ENCODE measurements around the gene KYAT1. TPM values are rescaled to one million over a fixed set of nuclear protein-coding genes. Genes with fewer than 3 reads are reported as not detected.

The KYAT1 gene
- total RNA-seq (2022) (6.9 and 7.8 TPM in 2 replicates), Bru-seq, nascent RNA (percentile 52 among the genes with signal in this experiment), BruChase-seq, experiment 1, labeled RNA remaining after a 2-hour chase (percentile 57 among the genes with signal in this experiment), BruChase-seq, experiment 2, labeled RNA remaining after a 6-hour chase (percentile 58 among the genes with signal in this experiment)
- long read RNA-seq, partial matches to known transcripts: 4 of 18 reads
- long read RNA-seq, other reads (novel, unspliced or antisense): 11 of 18 reads

- Mint-ChIP-seq H3K27ac (ENCODE audit: unreplicated experiment) (peak within 1 kb of the TSS; percentile 96), H3K36me3 (ENCODE audit: insufficient read depth, unreplicated experiment) (peaks cover 28% of the 10 kb centered on the region), H3K9me3 (ENCODE audit: unreplicated experiment) (no peaks in the 10 kb centered on the region), H3K27me3 (ENCODE audit: insufficient read depth, unreplicated experiment) (no peaks in the 10 kb centered on the region), H3K4me3 (ENCODE audit: unreplicated experiment) (peak within 1 kb of the TSS; percentile 97), H3K4me1 (ENCODE audit: low read depth, unreplicated experiment) (peaks cover 6% of the 10 kb centered on the region)
- Histone ChIP-seq H3K9me3 (no peaks in the 10 kb centered on the region), H3K4me3 (ENCODE audit: low read depth, low read length) (peak within 1 kb of the TSS; percentile 69), H3K4me1 (peaks cover 16% of the 10 kb centered on the region), H3K27me3 (replicated peaks; ENCODE audit: control insufficient read depth, insufficient read depth, low read length) (no peaks in the 10 kb centered on the region), H3K36me3 (ENCODE audit: control insufficient read depth, insufficient read depth, low read length) (peaks cover 2% of the 10 kb centered on the region; the same call in 1 of the 2 replicates)
- BruUV-seq (replicated peaks): no TSS peak
- intact Hi-C loops (cut with micrococcal nuclease; ENCODE audit: unreplicated experiment): loop anchor here (1.0 to 5.0 kb wide), 3 partner anchors 19 to 65 kb away; partner anchors contain the start of gene ENDOG
- peak; percentile 95 to 97 for DNase-seq
- CTCF ChIA-PET: interaction anchor here (1.0 to 1.7 kb wide), 2 partner anchors 48 to 64 kb away, joined by 3 to 6 read pairs (median 3); partner anchors contain the start of gene ENDOG
- TF ChIP-seq CTCF (IDR thresholded peaks at IDR 0.05; ENCODE audit: insufficient read depth in 1 of 2, low read depth in 1 of 2, low read length in 1 of 2, severe bottlenecking in 1 of 2, unreplicated experiment in 1 of 2): peak in 1 of 2 experiments; percentile 1
- POLR2A ChIA-PET: no interaction called here
Measured at GRCh38 chr9:128881884-128882676, at the start of gene KYAT1, which contains the start of gene LRRC8A. Gene KYAT1 (minus strand): TSS chr9:128881950. CDS start chr9:128845405, 36,545 bp downstream. Gene LRRC8A (plus strand): TSS chr9:128882133. CDS start chr9:128907165, 25,032 bp downstream.

GRCh38 chr9:128929560-128929959 is 47.8 kb upstream of the KYAT1 start:
- intact Hi-C loops (cut with micrococcal nuclease; ENCODE audit: unreplicated experiment): loop anchor here (2.0 kb wide), 1 partner anchor 49 kb away; the partner anchor contains the start of gene KYAT1
- no peaks in the 10 kb centered on the region for H3K27me3 ChIP-seq (replicated peaks; ENCODE audit: control insufficient read depth, insufficient read depth, low read length)
- DNase-seq: no peak
- no peak for TF ChIP-seq CTCF (IDR thresholded peaks at IDR 0.05; ENCODE audit: insufficient read depth in 1 of 2, low read depth in 1 of 2, low read length in 1 of 2, severe bottlenecking in 1 of 2, unreplicated experiment in 1 of 2)
- no peaks in the 10 kb centered on the region for H3K9me3 ChIP-seq
- H3K36me3 ChIP-seq (ENCODE audit: control insufficient read depth, insufficient read depth, low read length): no peaks in the 10 kb centered on the region
- no peak overlapping the region for H3K4me3 ChIP-seq (ENCODE audit: low read depth, low read length)
- Mint-ChIP-seq H3K9me3 (ENCODE audit: unreplicated experiment) (no peaks in the 10 kb centered on the region), H3K27ac (ENCODE audit: unreplicated experiment) (no peak overlapping the region), H3K36me3 (ENCODE audit: insufficient read depth, unreplicated experiment) (peaks cover 5% of the 10 kb centered on the region), H3K27me3 (ENCODE audit: insufficient read depth, unreplicated experiment) (no peaks in the 10 kb centered on the region), H3K4me1 (ENCODE audit: low read depth, unreplicated experiment) (peaks cover 8% of the 10 kb centered on the region), H3K4me3 (ENCODE audit: unreplicated experiment) (no peak overlapping the region)
- POLR2A ChIA-PET: no interaction called here
- no TSS peak for BruUV-seq (replicated peaks)
- CTCF ChIA-PET: interaction anchor here (0.5 to 2.7 kb wide), 4 partner anchors 25 to 111 kb away, joined by 3 to 12 read pairs (median 3); partner anchors contain the start of genes ENDOG, KYAT1 and LRRC8A
- H3K4me1 ChIP-seq: peaks cover 5% of the 10 kb centered on the region; the same call in 1 of the 2 replicates

- no peak overlapping the region for H3K27ac Mint-ChIP-seq (ENCODE audit: unreplicated experiment)
- no peak for TF ChIP-seq CTCF (IDR thresholded peaks at IDR 0.05; ENCODE audit: insufficient read depth in 1 of 2, low read depth in 1 of 2, low read length in 1 of 2, severe bottlenecking in 1 of 2, unreplicated experiment in 1 of 2)
- H3K27me3 Mint-ChIP-seq (ENCODE audit: insufficient read depth, unreplicated experiment): no peaks in the 10 kb centered on the region
- H3K4me1 ChIP-seq: peaks cover 5% of the 10 kb centered on the region; the same call in 1 of the 2 replicates
- DNase-seq: no peak
- peaks cover 5% of the 10 kb centered on the region for H3K36me3 Mint-ChIP-seq (ENCODE audit: insufficient read depth, unreplicated experiment)
- ChIA-PET CTCF (interaction anchor here (0.9 to 2.7 kb wide), 5 partner anchors 51 to 110 kb away, joined by 3 to 12 read pairs (median 5); partner anchors contain the start of gene ENDOG), POLR2A (no interaction called here)
- no peak overlapping the region for H3K4me3 Mint-ChIP-seq (ENCODE audit: unreplicated experiment)
- BruUV-seq (replicated peaks): no TSS peak
- intact Hi-C loops (cut with micrococcal nuclease; ENCODE audit: unreplicated experiment): loop anchor here (1.0 to 2.0 kb wide), 4 partner anchors 48 to 195 kb away; partner anchors contain the start of gene KYAT1
- no peaks in the 10 kb centered on the region for H3K9me3 ChIP-seq
- H3K4me3 ChIP-seq (ENCODE audit: low read depth, low read length): no peak overlapping the region
- H3K4me1 Mint-ChIP-seq (ENCODE audit: low read depth, unreplicated experiment): peaks cover 8% of the 10 kb centered on the region
- H3K27me3 ChIP-seq (replicated peaks; ENCODE audit: control insufficient read depth, insufficient read depth, low read length): no peaks in the 10 kb centered on the region
- no peaks in the 10 kb centered on the region for H3K36me3 ChIP-seq (ENCODE audit: control insufficient read depth, insufficient read depth, low read length)
- no peaks in the 10 kb centered on the region for H3K9me3 Mint-ChIP-seq (ENCODE audit: unreplicated experiment)
Measured at GRCh38 chr9:128928624-128929023, 46.9 kb upstream of the KYAT1 start.

All from Caco-2 (cell line).